Measurements from ENCODE around the gene ST6GALNAC1. TPM values are rescaled to one million over a fixed set of nuclear protein-coding genes. Genes with fewer than 3 reads are reported as not detected.

The ST6GALNAC1 gene
- total and polyA plus RNA-seq, 2 of the 13 experiments (the other 11 are each of a cell fraction or from before 2014, with no cell fraction given) = not detected

DNA sequence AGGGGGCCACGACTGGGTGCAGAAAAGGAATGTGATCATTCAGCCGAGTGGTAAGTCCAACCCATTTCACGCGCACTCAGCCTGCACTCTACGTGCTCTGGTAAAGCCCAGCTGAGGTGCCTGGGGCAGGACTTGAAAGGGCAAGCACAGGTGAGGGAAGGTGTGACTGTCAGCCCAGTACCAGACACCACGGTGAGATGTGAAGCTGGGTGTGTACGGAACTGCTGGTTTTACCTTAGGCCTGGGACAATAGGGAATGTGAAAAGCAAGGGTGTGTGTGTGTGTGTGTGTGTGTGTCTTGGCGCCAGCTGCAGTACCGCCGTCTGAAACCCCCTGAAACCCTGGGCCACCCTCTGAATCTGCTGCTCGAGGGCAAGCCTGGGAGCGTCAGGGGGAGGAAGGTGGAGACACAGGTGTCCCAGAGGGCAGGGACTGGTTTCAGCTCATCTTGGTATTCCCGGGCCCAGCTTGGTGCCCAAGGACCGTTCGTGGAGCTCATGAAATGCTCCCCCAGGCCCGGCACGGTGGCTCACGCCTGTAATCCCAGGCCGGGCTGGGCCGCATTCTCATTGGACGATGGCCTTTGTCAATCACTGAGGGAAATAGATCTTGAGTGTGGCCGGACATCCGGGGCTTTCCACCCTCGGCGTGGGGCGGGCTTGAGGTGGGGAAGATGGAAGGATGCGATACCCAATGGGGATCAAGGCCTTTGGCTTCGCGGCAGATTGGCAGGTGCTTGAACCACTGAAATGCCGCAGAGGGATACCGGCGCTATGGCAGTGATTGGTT lies 27.8 kb upstream of the ST6GALNAC1 start (continued):
- TF ChIP-seq, protein P1, sequence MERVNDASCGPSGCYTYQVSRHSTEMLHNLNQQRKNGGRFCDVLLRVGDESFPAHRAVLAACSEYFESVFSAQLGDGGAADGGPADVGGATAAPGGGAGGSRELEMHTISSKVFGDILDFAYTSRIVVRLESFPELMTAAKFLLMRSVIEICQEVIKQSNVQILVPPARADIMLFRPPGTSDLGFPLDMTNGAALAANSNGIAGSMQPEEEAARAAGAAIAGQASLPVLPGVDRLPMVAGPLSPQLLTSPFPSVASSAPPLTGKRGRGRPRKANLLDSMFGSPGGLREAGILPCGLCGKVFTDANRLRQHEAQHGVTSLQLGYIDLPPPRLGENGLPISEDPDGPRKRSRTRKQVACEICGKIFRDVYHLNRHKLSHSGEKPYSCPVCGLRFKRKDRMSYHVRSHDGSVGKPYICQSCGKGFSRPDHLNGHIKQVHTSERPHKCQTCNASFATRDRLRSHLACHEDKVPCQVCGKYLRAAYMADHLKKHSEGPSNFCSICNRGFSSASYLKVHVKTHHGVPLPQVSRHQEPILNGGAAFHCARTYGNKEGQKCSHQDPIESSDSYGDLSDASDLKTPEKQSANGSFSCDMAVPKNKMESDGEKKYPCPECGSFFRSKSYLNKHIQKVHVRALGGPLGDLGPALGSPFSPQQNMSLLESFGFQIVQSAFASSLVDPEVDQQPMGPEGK (CRISPR knock-in tag; IDR thresholded peaks at IDR 0.05) = peak; percentile 82
- TF ChIP-seq ZNF747 (CRISPR knock-in tag; IDR thresholded peaks at IDR 0.05; ENCODE audit: borderline replicate concordance) (peak; percentile 90; the same call in 1 of the 2 replicates), MED1 (CRISPR knock-in tag; IDR thresholded peaks at IDR 0.05) (peak; percentile 81; the same call in 1 of the 2 replicates), SNAI1 (CRISPR knock-in tag; IDR thresholded peaks at IDR 0.05; ENCODE audit: borderline replicate concordance) (no peak; the same call in 1 of the 2 replicates), PHF20 (CRISPR knock-in tag; IDR thresholded peaks at IDR 0.05) (peak; percentile 65; the same call in 1 of the 2 replicates), NFIB (CRISPR knock-in tag; IDR thresholded peaks at IDR 0.05; ENCODE audit: borderline replicate concordance) (no peak), ZNF615 (CRISPR knock-in tag; IDR thresholded peaks at IDR 0.05; ENCODE audit: borderline replicate concordance) (no peak), PHF8 (CRISPR knock-in tag; IDR thresholded peaks at IDR 0.05) (peak; percentile 91), HOXA9 (CRISPR knock-in tag; IDR thresholded peaks at IDR 0.05; ENCODE audit: borderline replicate concordance) (no peak), KMT2B (CRISPR knock-in tag; IDR thresholded peaks at IDR 0.05) (no peak; the same call in none of the 2 replicates), ESRRA (CRISPR knock-in tag; IDR thresholded peaks at IDR 0.05; ENCODE audit: low read depth) (no peak; the same call in none of the 2 replicates), ZNF891 (CRISPR knock-in tag; IDR thresholded peaks at IDR 0.05) (peak; percentile 88), TP53 (CRISPR knock-in tag; conservative IDR thresholded peaks at IDR 0.05) (0 out of 2 replicates have a peak, but pooled peaks have one; percentile 64), ZNF367 (CRISPR knock-in tag; IDR thresholded peaks at IDR 0.05; ENCODE audit: borderline replicate concordance) (0 out of 2 replicates have a peak, but pooled peaks have one; percentile 17), MAF1 (CRISPR knock-in tag; IDR thresholded peaks at IDR 0.05; ENCODE audit: borderline replicate concordance) (0 out of 2 replicates have a peak, but pooled peaks have one; percentile 45), NR2F1 (CRISPR knock-in tag; IDR thresholded peaks at IDR 0.05) (no peak; a peak in 1 of 4 replicates)
- TF ChIP-seq, protein P2, sequence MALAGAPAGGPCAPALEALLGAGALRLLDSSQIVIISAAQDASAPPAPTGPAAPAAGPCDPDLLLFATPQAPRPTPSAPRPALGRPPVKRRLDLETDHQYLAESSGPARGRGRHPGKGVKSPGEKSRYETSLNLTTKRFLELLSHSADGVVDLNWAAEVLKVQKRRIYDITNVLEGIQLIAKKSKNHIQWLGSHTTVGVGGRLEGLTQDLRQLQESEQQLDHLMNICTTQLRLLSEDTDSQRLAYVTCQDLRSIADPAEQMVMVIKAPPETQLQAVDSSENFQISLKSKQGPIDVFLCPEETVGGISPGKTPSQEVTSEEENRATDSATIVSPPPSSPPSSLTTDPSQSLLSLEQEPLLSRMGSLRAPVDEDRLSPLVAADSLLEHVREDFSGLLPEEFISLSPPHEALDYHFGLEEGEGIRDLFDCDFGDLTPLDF (CRISPR knock-in tag; IDR thresholded peaks at IDR 0.05) = peak; percentile 62; the same call in 1 of the 2 replicates
- TF ChIP-seq, protein P3, sequence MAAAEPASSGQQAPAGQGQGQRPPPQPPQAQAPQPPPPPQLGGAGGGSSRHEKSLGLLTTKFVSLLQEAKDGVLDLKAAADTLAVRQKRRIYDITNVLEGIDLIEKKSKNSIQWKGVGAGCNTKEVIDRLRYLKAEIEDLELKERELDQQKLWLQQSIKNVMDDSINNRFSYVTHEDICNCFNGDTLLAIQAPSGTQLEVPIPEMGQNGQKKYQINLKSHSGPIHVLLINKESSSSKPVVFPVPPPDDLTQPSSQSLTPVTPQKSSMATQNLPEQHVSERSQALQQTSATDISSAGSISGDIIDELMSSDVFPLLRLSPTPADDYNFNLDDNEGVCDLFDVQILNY (CRISPR knock-in tag; conservative IDR thresholded peaks at IDR 0.05) = no peak; the same call in none of the 2 replicates
- TF ChIP-seq, protein P4, sequence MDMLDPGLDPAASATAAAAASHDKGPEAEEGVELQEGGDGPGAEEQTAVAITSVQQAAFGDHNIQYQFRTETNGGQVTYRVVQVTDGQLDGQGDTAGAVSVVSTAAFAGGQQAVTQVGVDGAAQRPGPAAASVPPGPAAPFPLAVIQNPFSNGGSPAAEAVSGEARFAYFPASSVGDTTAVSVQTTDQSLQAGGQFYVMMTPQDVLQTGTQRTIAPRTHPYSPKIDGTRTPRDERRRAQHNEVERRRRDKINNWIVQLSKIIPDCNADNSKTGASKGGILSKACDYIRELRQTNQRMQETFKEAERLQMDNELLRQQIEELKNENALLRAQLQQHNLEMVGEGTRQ (IDR thresholded peaks at IDR 0.05; ENCODE audit: low read depth, low read length) = no peak
- TF ChIP-seq, protein P4 (CRISPR knock-in tag; IDR thresholded peaks at IDR 0.05; ENCODE audit: borderline replicate concordance) = peak; percentile 34; the same call in 1 of the 2 replicates
- TF ChIP-seq, protein P5, sequence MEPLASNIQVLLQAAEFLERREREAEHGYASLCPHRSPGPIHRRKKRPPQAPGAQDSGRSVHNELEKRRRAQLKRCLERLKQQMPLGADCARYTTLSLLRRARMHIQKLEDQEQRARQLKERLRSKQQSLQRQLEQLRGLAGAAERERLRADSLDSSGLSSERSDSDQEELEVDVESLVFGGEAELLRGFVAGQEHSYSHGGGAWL (CRISPR knock-in tag; IDR thresholded peaks at IDR 0.05) = peak; percentile 49; the same call in 1 of the 2 replicates

Data from HepG2 (cell line).